ENCODE data around the gene CAV1. TPM values are rescaled to one million over a fixed set of nuclear protein-coding genes. Genes with fewer than 3 reads are reported as not detected.

The CAV1 gene
- total RNA-seq, 1 donor, result 887 TPM

GRCh38 chr7:116588225-116588624, 63.4 kb downstream of the CAV1 start:
- no peak overlapping the region for H3K4me3 ChIP-seq (ENCODE audit: low read depth, low read length)
- TF ChIP-seq CTCF (IDR thresholded peaks at IDR 0.05; ENCODE audit: insufficient read depth, low read depth, low read length), result no peak
- DNase-seq (ENCODE audit: low read depth), result peak; percentile 64

GRCh38 chr7:116588641-116589594, 64.1 kb downstream of the CAV1 start:
- peak; percentile 50 for TF ChIP-seq CTCF (IDR thresholded peaks at IDR 0.05; ENCODE audit: insufficient read depth, low read depth, low read length)
- no peak overlapping the region for H3K4me3 ChIP-seq (ENCODE audit: low read depth, low read length)
- DNase-seq (ENCODE audit: low read depth), result peak; percentile 79

- peak; percentile 38 for DNase-seq (ENCODE audit: low read depth)
- peak; percentile 57 for TF ChIP-seq CTCF (IDR thresholded peaks at IDR 0.05; ENCODE audit: insufficient read depth, low read depth, low read length)
- no peak overlapping the region for H3K4me3 ChIP-seq (ENCODE audit: low read depth, low read length)
These were observed 66.6 kb downstream of the CAV1 start for GRCh38 chr7:116591202-116592040.

- no peak overlapping the region for H3K4me3 ChIP-seq (ENCODE audit: low read depth, low read length)
- no peak for TF ChIP-seq CTCF (IDR thresholded peaks at IDR 0.05; ENCODE audit: insufficient read depth, low read depth, low read length)
- DNase-seq (ENCODE audit: low read depth), result no peak
These were observed 67.2 kb downstream of the CAV1 start for GRCh38 chr7:116592041-116592355.

- no peak for DNase-seq (ENCODE audit: low read depth)
- no peak for TF ChIP-seq CTCF (IDR thresholded peaks at IDR 0.05; ENCODE audit: insufficient read depth, low read depth, low read length)
- no peak overlapping the region for H3K4me3 ChIP-seq (ENCODE audit: low read depth, low read length)
These were observed 67.6 kb downstream of the CAV1 start for GRCh38 chr7:116592445-116592844.

GRCh38 chr7:116593359-116594075, 68.7 kb downstream of the CAV1 start:
- no peak overlapping the region for H3K4me3 ChIP-seq (ENCODE audit: low read depth, low read length)
- TF ChIP-seq CTCF (IDR thresholded peaks at IDR 0.05; ENCODE audit: insufficient read depth, low read depth, low read length), result no peak
- no peak for DNase-seq (ENCODE audit: low read depth)
